Measurements from ENCODE around the gene BAMBI.
"Not testable (repeated sequence)": the region's sequence is repeated elsewhere in the genome, so short reads cannot be mapped to it uniquely, and the experiment has no call there.

The BAMBI gene

GRCh38 chr10:28676968-28677887, at the start of gene BAMBI:
TSS of gene BAMBI (plus strand) at chr10:28677521. CDS start at chr10:28677898, 377 bp downstream.
- DNase-seq (ENCODE audit: low read depth in 4 of 4, low spot score in 1 of 4): peak; percentile 75 to 90 (median 80)

GRCh38 chr10:28628184-28628893, 49.0 kb upstream of the BAMBI start:
- DNase-seq (ENCODE audit: low read depth in 4 of 4, low spot score in 1 of 4): peak; percentile 40 to 60 (median 45)

DNA sequence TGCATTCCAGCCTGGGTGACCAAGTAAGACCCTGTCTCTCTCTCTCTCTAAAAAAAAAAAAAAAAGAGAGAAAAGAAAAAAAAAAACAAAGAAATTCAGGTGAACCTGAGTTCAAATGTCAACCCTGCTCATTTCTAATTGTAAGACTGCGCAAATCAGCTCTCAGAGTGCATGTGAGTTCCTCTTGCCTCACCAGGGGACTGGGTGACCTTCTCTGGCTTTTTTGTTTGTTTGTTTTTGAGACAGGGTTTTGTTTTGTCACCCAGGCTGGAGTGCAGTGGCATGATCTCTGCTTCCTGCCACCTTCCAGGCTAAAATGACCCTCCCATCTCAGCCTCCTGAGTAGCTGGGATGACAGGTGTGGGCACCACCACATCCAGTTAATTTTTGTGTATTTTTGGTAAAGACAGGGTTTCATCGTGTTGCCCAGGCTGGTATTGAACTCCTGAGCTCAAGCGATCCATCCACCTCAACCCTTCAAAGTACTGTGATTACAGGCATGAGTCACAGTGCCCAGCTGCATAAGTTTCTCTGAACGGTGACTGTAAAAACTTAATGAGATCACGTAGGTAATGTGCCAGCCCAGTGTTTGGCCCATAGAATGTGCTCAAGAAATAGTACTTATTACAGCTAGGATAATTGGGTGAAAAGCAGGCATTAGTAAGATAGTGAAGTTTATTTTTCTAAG, 45.3 kb upstream of the BAMBI start:
- no peak for DNase-seq (ENCODE audit: low read depth in 4 of 4, low spot score in 1 of 4)

- DNase-seq (ENCODE audit: low read depth in 4 of 4, low spot score in 1 of 4): no peak
Observed at GRCh38 chr10:28632584-28632945, 44.8 kb upstream of the BAMBI start.

- DNase-seq (ENCODE audit: low read depth in 4 of 4, low spot score in 1 of 4): no peak
Observed at GRCh38 chr10:28633750-28634149, 43.6 kb upstream of the BAMBI start.

DNA sequence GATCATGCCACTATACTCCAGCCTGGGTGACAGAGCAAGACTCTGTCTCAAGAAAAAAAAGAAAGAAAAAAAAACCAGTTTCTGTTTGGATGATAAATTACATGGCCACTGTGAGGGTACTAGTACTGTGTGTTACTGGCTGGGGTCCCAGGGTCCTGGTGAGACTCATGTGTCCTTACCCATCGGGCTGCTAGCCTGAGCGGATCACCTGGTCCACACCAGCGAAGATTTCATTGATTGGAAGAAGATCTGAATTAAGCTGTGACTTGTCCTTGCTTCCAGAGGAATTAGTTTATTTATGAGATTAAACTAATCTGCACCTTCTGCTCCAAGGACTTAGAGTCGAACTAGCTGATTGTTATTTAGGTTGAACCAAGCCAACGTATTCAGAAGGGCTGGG, 40.0 kb upstream of the BAMBI start:
- DNase-seq (ENCODE audit: low read depth in 4 of 4, low spot score in 1 of 4): no peak

- no peak for DNase-seq (ENCODE audit: low read depth in 4 of 4, low spot score in 1 of 4)
Observed at GRCh38 chr10:28638392-28638791, 38.9 kb upstream of the BAMBI start.

- no peak for DNase-seq (ENCODE audit: low read depth in 4 of 4, low spot score in 1 of 4)
Observed at GRCh38 chr10:28640551-28640950, 36.8 kb upstream of the BAMBI start.

- no peak for DNase-seq (ENCODE audit: low read depth in 4 of 4, low spot score in 1 of 4)
Observed at GRCh38 chr10:28644647-28645046, 32.7 kb upstream of the BAMBI start.

DNA sequence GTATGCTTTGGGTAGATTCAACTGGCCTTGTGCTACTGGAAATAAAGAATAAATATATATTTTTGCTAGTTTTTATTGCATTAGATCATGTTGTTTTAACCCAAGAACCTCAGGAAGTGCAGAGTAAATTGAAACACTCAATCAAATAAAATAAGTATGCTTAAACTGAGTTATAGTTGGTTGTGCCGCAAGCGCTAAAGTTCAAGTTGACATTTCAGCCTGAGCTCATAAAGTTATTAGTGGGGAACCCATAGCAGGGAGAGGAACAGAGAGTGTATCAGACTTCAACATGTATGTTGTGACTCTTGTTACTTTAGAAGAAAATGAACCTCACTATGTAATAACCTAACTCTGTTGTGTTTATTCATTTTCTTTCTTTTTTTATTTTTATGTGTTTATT, 25.2 kb upstream of the BAMBI start:
- no peak for DNase-seq (ENCODE audit: low read depth in 4 of 4, low spot score in 1 of 4)

DNA sequence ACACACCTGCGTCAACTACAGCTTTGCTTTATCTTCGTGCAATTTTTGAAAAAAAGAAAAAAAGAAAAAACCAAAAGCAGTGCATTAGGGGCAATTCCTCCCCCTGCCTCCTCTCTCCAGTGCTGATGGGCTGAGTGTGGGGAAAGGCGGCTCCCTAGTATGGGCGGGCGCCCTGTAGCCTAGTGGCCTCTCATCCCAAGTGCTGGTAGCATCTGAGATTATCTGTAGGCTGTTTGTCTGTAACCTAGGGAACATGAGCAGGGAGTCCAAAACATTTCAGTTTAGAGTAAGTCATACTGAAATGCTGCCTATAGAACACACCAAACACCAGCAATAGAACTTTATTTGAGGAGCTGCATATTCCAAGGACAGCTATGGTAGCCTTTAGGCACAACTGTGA, 24.6 kb upstream of the BAMBI start:
- DNase-seq (ENCODE audit: low read depth in 4 of 4, low spot score in 1 of 4): no peak

GRCh38 chr10:28658824-28659223, 18.5 kb upstream of the BAMBI start:
- not testable (repeated sequence) for DNase-seq (ENCODE audit: low read depth in 4 of 4, low spot score in 1 of 4)

DNA sequence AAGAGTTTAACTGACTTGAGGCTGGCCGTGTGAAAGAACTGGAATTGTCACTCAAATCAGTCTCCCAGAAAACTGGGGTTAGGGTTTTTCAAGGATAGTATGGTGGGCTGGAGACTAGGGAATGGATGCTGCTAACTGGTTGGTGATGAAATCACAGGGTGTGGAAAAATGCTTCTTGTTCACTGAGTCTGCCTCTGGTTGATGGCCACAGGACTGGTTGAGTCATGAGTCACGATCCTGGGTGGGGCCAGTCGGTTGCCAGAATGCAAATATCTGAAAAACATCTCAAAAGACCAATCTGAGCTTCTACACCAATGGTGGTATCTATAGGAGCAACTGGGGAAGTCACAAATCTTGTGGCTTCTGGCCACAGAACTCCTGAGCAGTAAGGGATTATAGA, 16.3 kb upstream of the BAMBI start:
- no peak for DNase-seq (ENCODE audit: low read depth in 4 of 4, low spot score in 1 of 4)

DNA sequence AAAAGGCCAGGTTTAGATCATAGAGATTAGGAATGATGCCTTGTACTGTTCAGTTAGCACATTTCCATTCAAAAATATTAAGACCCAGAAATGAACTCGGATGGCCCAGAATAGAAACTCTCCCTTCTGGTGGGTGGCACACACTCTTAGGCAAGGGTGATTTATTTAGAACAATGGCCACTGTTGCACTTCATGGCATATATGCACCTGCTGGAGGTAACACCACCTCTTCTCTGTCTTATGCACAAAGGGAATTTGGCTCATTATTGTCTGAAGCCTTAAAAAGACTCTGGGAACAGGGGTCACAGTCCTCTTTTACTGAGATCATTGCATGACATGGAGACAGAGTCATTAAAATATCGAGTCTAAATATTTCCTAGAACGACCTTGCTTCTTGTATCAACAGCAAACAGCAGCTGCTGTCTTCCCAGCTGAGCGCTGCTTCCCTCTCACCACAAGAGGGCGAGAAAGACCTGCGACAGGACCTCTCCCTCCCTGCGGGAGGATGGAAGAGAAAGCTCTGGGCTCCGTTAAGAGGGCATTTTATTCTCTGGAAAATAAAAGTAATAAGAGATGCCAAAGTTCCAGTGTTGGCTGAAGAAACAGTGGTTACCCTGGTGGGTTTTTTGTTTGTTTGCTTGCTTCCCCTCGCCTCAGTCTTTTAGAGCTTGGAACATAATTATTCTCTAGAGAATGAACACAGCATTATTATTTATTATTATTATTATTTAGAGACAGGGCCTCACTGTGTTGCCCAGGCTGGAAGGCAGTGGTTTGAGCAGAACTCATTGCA, 13.5 kb upstream of the BAMBI start:
- peak in 2 of 4 experiments; percentile 51 for DNase-seq (ENCODE audit: low read depth in 4 of 4, low spot score in 1 of 4)

DNA sequence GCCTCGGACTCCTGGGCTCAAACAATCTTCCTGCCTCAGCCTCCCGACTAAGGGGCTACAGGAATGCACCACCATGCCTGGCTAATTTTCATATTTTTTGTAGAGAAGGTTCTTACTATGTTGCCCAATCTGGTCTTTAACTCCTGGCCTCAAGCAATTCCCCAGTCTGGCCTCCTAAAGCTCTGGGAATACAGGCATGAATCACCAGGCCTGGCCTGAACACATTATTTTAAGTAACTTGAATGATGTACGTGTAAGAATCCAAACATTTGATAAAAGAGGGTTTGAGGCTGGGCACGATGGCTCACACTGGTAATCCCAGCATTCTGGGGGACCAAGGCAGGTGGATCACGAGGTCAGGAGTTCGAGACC, 13.0 kb upstream of the BAMBI start:
- DNase-seq (ENCODE audit: low read depth in 4 of 4, low spot score in 1 of 4): no peak

- DNase-seq (ENCODE audit: low read depth in 4 of 4, low spot score in 1 of 4): no peak
Observed at GRCh38 chr10:28666751-28667467, 10.4 kb upstream of the BAMBI start.

DNA sequence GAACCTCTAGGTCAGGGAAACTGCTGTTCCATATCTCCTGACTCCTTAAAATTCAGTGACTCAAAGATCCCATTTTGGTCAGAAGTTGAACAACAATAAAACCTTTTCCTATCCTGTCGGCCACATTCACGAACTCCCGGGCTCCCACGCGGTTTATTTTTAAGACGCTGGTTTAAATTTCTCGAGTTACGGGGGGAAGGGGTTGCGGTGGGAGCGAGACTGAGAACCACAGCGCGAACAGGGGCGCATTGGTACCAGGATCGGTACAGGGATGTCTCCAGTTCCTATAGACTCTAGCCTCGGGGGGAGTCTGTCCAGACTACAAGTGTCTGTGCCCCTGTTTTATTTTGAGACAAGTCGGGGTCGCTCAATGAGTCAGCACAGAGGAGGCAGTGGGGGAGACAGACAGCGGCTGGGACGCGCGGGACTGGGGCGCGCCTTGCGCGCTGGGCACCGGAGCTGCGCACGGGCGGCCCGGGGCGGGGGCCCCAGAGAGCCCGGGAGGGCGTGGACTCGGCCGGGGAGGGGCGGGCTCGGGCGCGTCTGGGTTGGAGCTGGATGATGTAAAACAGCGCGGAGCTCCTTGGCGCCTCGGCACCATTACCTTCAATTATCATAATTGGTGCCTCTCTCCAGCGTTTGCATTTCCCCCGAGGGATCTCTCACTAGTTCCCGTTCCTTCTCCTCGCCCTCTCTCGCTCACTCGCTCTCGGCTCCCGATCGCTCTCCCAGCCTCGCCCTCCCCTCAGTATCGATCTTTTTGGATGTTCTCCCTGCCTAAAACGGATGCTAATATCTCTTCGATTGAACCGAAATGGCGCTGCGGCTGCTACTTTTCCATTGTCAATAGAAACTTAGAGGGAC, 8.7 kb upstream of the BAMBI start:
- peak in 2 of 4 experiments; percentile 25 to 50 for DNase-seq (ENCODE audit: low read depth in 4 of 4, low spot score in 1 of 4)

DNA sequence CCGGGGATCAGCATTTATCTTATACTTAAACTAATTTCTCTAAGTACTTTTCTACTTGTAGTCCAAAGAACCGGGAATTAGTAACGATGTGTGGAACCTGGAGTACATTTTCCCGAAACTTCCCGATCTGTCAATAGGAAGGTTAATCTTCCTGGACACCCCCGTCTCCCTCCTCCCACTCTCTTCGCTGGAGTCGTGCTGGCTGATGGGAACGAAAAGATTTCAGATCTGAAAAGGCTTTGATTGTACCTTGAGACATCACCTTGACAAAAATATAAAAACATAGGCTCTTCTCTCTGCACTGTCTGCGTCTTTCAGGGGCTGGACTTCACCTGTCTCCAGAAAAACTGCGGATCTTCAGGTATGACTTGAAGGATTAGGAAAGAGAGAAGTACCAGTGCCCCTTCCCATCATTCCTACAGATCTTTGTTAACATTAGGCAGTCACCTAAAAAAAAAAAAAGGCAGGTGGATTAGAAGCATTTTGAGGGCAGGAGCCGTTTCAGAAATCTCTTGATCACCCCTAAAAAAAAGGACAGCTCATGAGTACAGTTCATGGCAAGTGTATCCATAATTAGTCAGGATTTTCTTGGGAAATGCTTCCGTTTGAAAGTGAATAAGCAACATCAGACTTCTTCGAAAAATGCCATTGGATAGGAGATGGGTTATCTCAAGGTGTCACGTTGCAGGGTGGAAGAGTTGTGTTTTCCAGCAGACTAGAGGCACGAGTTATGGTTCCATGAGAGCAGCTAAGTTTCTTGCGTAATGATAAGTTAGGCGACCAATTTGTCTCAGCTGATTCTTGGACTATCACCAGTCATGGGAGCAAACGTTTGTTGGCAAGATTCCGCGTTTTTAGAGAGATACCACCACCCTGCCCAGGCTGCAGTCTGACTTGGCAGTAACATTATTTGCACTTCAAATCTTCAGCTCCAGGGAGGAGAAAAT, 7.8 kb upstream of the BAMBI start:
- no peak for DNase-seq (ENCODE audit: low read depth in 4 of 4, low spot score in 1 of 4)
